CD4-positive, alpha-beta T cell treated with Interleukin-17A for 4 hours (primary cell): ENCODE results near the gene SARDH.
A peak's percentile ranks its signal among the peaks of the same experiment; 100 is the strongest.
"Not testable (repeated sequence)": the region's sequence is repeated elsewhere in the genome, so short reads cannot be mapped to it uniquely, and the experiment has no call there.

Experiments
- DNase-seq: peaks from one replicate; pipeline ENCODE4 v3.0.0-alpha.2; 2020; ENCODE audit warnings: mixed read lengths

SARDH gene

GRCh38 chr9:133754688-133755227 lies 16.6 kb upstream of the SARDH start:
- no peak for DNase-seq

- no peak for DNase-seq
These were observed 16.0 kb upstream of the SARDH start for GRCh38 chr9:133754187-133754586.

- DNase-seq: no peak
These were observed 14.7 kb upstream of the SARDH start for GRCh38 chr9:133752739-133753446.

GRCh38 chr9:133750982-133751649 lies 13.0 kb upstream of the SARDH start:
- DNase-seq: no peak

GRCh38 chr9:133747309-133747708 lies 9.2 kb upstream of the SARDH start:
- DNase-seq: no peak

GRCh38 chr9:133744528-133744927 lies 6.4 kb upstream of the SARDH start:
- DNase-seq: not testable (repeated sequence)

- DNase-seq: peak; percentile 82
These were observed 4.8 kb upstream of the SARDH start for GRCh38 chr9:133742849-133743444.

GRCh38 chr9:133742251-133742650 lies 4.1 kb upstream of the SARDH start:
- DNase-seq: no peak

- DNase-seq: no peak
These were observed 3.6 kb upstream of the SARDH start for GRCh38 chr9:133741716-133742115.

- DNase-seq: no peak
These were observed 2.8 kb upstream of the SARDH start for GRCh38 chr9:133740911-133741310.

GRCh38 chr9:133739408-133740280 lies 1.5 kb upstream of the SARDH start:
- no peak for DNase-seq

- no peak for DNase-seq
These were observed 581 bp upstream of the SARDH start for GRCh38 chr9:133738640-133739225.

- DNase-seq: no peak
These were observed 930 bp downstream of the SARDH start for GRCh38 chr9:133737071-133737773.

- DNase-seq: no peak
These were observed 2.2 kb downstream of the SARDH start for GRCh38 chr9:133735931-133736330.

GRCh38 chr9:133735415-133735775 lies 2.8 kb downstream of the SARDH start:
- no peak for DNase-seq

- DNase-seq: no peak
These were observed 3.4 kb downstream of the SARDH start for GRCh38 chr9:133734590-133735414.

- DNase-seq: no peak
These were observed 4.2 kb downstream of the SARDH start for GRCh38 chr9:133733796-133734533.

GRCh38 chr9:133733421-133733795 lies 4.7 kb downstream of the SARDH start:
- no peak for DNase-seq

GRCh38 chr9:133732639-133733408 lies 5.3 kb downstream of the SARDH start:
- no peak for DNase-seq
